PC-3 (cell line): ENCODE data around the gene CYS1. TPM values are rescaled to one million over a fixed set of nuclear protein-coding genes. Genes with fewer than 3 reads are reported as not detected.

Experiments
- ATAC-seq: fragments of 200-7000 bp; cut with Tn5 transposase; 2 replicates; pipeline ENCODE4 v1.9.1; 2020; ENCODE audit warnings: mild to moderate bottlenecking, moderate library complexity
- BruUV-seq: library from RNA; stranded (reverse); fragments of 400-500 nt; replicated peaks from 2 replicates; lab custom pipeline; 2021; lab: Mats Ljungman, UMichigan
- CTCF ChIA-PET: fragments of 300-600 bp; sonication (Branson Sonifier 250); formaldehyde crosslinking; loops from one replicate; lab custom pipeline; 2022; ENCODE audit warnings: antibody characterized with exemption; lab: Charles Lee
- POLR2A ChIA-PET: fragments of 300-600 bp; sonication (Branson Sonifier 250); formaldehyde crosslinking; loops from one replicate; lab custom pipeline; 2022; ENCODE audit warnings: antibody characterized with exemption; ENCODE audit not compliant: unreplicated experiment; lab: Charles Lee
- DNase-seq: peaks from one replicate; pipeline ENCODE4 v3.0.0-alpha.2; 2015
- H2AFZ ChIP-seq: fragments of 300-600 bp; sonication (generic); 2 replicates; pipeline ENCODE4 v1.6.0; 2016; ENCODE audit warnings: antibody characterized with exemption, low read length
- H3F3A ChIP-seq: fragments of 300-600 bp; sonication (generic); one replicate; pipeline ENCODE4 v1.6.0; 2017; ENCODE audit warnings: antibody characterized with exemption, low read length, control low read depth, mild to moderate bottlenecking; ENCODE audit not compliant: unreplicated experiment
- H3K27ac ChIP-seq: fragments of 300-600 bp; sonication (generic); 2 replicates; pipeline ENCODE4 v1.5.1; 2016; ENCODE audit warnings: mild to moderate bottlenecking, low read length
- H3K27me3 ChIP-seq: fragments of 300-600 bp; sonication (generic); 2 replicates; pipeline ENCODE4 v1.6.1; 2016; ENCODE audit warnings: low read length, mixed read lengths
- H3K36me3 ChIP-seq: fragments of 300-600 bp; sonication (generic); 2 replicates; pipeline ENCODE4 v1.6.1; 2016; ENCODE audit warnings: low read depth, mixed run types, low read length, mixed read lengths
- H3K4me1 ChIP-seq: fragments of 300-600 bp; sonication (generic); 2 replicates; pipeline ENCODE4 v1.5.1; 2016; ENCODE audit warnings: low read length; ENCODE audit not compliant: insufficient read depth
- H3K4me2 ChIP-seq: fragments of 300-600 bp; sonication (generic); 2 replicates; pipeline ENCODE4 v1.6.0; 2016; ENCODE audit warnings: low read length
- H3K4me3 ChIP-seq: fragments of 300-600 bp; sonication (generic); 2 replicates; pipeline ENCODE4 v1.5.1; 2016; ENCODE audit warnings: mild to moderate bottlenecking, low read length, mixed read lengths
- H3K79me2 ChIP-seq: fragments of 300-600 bp; sonication (generic); 2 replicates; pipeline ENCODE4 v1.6.1; 2017; ENCODE audit warnings: low read length, mixed read lengths
- H3K9ac ChIP-seq: fragments of 300-600 bp; sonication (generic); 2 replicates; pipeline ENCODE4 v1.6.0; 2016; ENCODE audit warnings: mild to moderate bottlenecking, low read length
- H3K9me2 ChIP-seq: fragments of 300-600 bp; sonication (generic); replicated peaks from 2 replicates; pipeline ENCODE4 v1.6.1; 2016; ENCODE audit warnings: mixed run types, low read length, mixed read lengths
- H3K9me3 ChIP-seq: fragments of 300-600 bp; sonication (generic); 2 replicates; pipeline ENCODE4 v1.6.1; 2016; ENCODE audit warnings: low read length, mixed read lengths
- H4K20me1 ChIP-seq: fragments of 300-600 bp; sonication (generic); 2 replicates; pipeline ENCODE4 v1.6.1; 2016; ENCODE audit warnings: low read length, mixed read lengths
- CTCF ChIP-seq: fragments of 300-600 bp; sonication (generic); conservative IDR thresholded peaks from 2 replicates; pipeline ENCODE4 v1.5.1; 2017; ENCODE audit warnings: antibody characterized with exemption, low read depth, mild to moderate bottlenecking, low read length
- EZH2 ChIP-seq: fragments of 300-600 bp; sonication (generic); IDR thresholded peaks from one replicate; pipeline ENCODE4 v1.6.1; 2017; ENCODE audit warnings: antibody characterized with exemption, mild to moderate bottlenecking, low read length; ENCODE audit not compliant: unreplicated experiment
- EZH2phosphoT487 ChIP-seq: fragments of 300-600 bp; sonication (generic); IDR thresholded peaks from 2 replicates; pipeline ENCODE4 v1.6.1; 2018; ENCODE audit warnings: mild to moderate bottlenecking, antibody characterized with exemption, low read length, borderline replicate concordance
- intact Hi-C: fragments of 100-400 bp; cut with micrococcal nuclease; formaldehyde crosslinking; loops from 2 replicates; pipeline ENCODE4 v1.9.0; 2023
- total RNA-seq: library from RNA; depleted of rRNA; stranded (reverse); fragments of >200 nt; gene quantifications from 2 replicates; pipeline ENCODE4 v1.2.3, GENCODE V29; 2014

The CYS1 gene
- total RNA-seq, 1 experiment from 2014 or later = 0.15 TPM

- no peak for DNase-seq
- 0 out of 2 replicates have a peak, but pooled peaks have one; percentile 13 for ATAC-seq
- no TSS peak for BruUV-seq
- Histone ChIP-seq H3F3A (no peaks in the 10 kb centered on the region), H3K36me3 (no peaks in the 10 kb centered on the region), H3K4me1 (no peaks in the 10 kb centered on the region), H3K4me3 (no peak overlapping the region), H3K27ac (no peak overlapping the region), H3K79me2 (no peaks in the 10 kb centered on the region), H4K20me1 (no peaks in the 10 kb centered on the region), H3K9ac (no peak overlapping the region), H3K9me3 (no peaks in the 10 kb centered on the region), H3K9me2 (no peaks in the 10 kb centered on the region), H3K4me2 (no peak overlapping the region), H3K27me3 (no peaks in the 10 kb centered on the region), H2AFZ (no peak overlapping the region)
- TF ChIP-seq EZH2phosphoT487 (no peak), EZH2 (no peak), CTCF (no peak)
- ChIA-PET POLR2A (no interaction called here), CTCF (no interaction called here)
- intact Hi-C loops = no loop called here
Measured at GRCh38 chr2:10059016-10059351, 21.2 kb downstream of the CYS1 start.

- no peaks in the 10 kb centered on the region for H3K4me1 ChIP-seq
- no peak overlapping the region for H3K9ac ChIP-seq
- ATAC-seq = 0 out of 2 replicates have a peak, but pooled peaks have one; percentile 27
- H3K4me3 ChIP-seq = no peak overlapping the region
- intact Hi-C loops = no loop called here
- no peak overlapping the region for H3K27ac ChIP-seq
- TF ChIP-seq CTCF (0 out of 2 replicates have a peak, but pooled peaks have one; percentile 15), EZH2 (no peak)
- H3K36me3 ChIP-seq = peaks cover 1% of the 10 kb centered on the region
- H4K20me1 ChIP-seq = no peaks in the 10 kb centered on the region
- H2AFZ ChIP-seq = no peak overlapping the region
- no peaks in the 10 kb centered on the region for H3K9me2 ChIP-seq
- H3F3A ChIP-seq = no peaks in the 10 kb centered on the region
- ChIA-PET POLR2A (no interaction called here), CTCF (interaction anchor here (0.6 to 1.1 kb wide), 2 partner anchors 38 to 288 kb away, joined by 3 read pairs; no protein-coding TSS in a partner anchor)
- H3K79me2 ChIP-seq = no peaks in the 10 kb centered on the region
- H3K27me3 ChIP-seq = no peaks in the 10 kb centered on the region
- no TSS peak for BruUV-seq
- DNase-seq = no peak
- no peak overlapping the region for H3K4me2 ChIP-seq
- no peaks in the 10 kb centered on the region for H3K9me3 ChIP-seq
Measured at GRCh38 chr2:10058251-10059015, 21.8 kb downstream of the CYS1 start.
